Ovary (tissue), 3 donors: ENCODE results near the gene PRPF40A.

Experiments used
- EP300 ChIP-seq: sonication (generic); formaldehyde crosslinking; IDR thresholded peaks from one replicate; pipeline ENCODE4 v1.6.1; 2017; ENCODE audit warnings: antibody characterized with exemption
- POLR2A ChIP-seq: fragments of 450-650 bp; IDR thresholded peaks from one replicate; pipeline ENCODE4 v1.6.1; 2017; ENCODE audit warnings: antibody characterized with exemption, mild to moderate bottlenecking, moderate library complexity
- TF ChIP-seq, protein P1 (sequence below), 3 donors: fragments of 450-650 bp in 2 of 3; fragments of 200-600 bp in 1 of 3; IDR thresholded peaks; one replicate each; pipeline versions ENCODE4 v1.5.1 to v1.8.0; 2016 to 2022; ENCODE audit warnings: antibody characterized with exemption in 3 of 3, mild to moderate bottlenecking in 1 of 3
- donor health status: DM: no; HTN: no; CAD: no.

- TF ChIP-seq EP300 (no peak), POLR2A (peak; percentile 65)
- TF ChIP-seq, protein P1, sequence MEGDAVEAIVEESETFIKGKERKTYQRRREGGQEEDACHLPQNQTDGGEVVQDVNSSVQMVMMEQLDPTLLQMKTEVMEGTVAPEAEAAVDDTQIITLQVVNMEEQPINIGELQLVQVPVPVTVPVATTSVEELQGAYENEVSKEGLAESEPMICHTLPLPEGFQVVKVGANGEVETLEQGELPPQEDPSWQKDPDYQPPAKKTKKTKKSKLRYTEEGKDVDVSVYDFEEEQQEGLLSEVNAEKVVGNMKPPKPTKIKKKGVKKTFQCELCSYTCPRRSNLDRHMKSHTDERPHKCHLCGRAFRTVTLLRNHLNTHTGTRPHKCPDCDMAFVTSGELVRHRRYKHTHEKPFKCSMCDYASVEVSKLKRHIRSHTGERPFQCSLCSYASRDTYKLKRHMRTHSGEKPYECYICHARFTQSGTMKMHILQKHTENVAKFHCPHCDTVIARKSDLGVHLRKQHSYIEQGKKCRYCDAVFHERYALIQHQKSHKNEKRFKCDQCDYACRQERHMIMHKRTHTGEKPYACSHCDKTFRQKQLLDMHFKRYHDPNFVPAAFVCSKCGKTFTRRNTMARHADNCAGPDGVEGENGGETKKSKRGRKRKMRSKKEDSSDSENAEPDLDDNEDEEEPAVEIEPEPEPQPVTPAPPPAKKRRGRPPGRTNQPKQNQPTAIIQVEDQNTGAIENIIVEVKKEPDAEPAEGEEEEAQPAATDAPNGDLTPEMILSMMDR (IDR thresholded peaks at IDR 0.05) = no peak
Measured at GRCh38 chr2:152718076-152718908, 1.0 kb upstream of the PRPF40A start, which contains the start of gene ARL6IP6.
